Fibroblast of lung (primary cell): ENCODE results near the gene HTD2. TPM values are rescaled to one million over a fixed set of nuclear protein-coding genes. Genes with fewer than 3 reads are reported as not detected.

Source experiments
- DNase-seq, 2 donors: peaks; one replicate each; pipeline versions ENCODE4 v3.0.0 to v3.0.0-alpha.2; 2010; ENCODE audit warnings: low read depth in 2 of 2
- H2AFZ ChIP-seq: 2 replicates; pipeline ENCODE4 v1.5.1; 2012; ENCODE audit warnings: low read length, control low read depth, inconsistent platforms
- H3K27ac ChIP-seq: 2 replicates; pipeline ENCODE4 v1.5.1; 2011; ENCODE audit warnings: low read length, control low read depth; ENCODE audit not compliant: insufficient read depth
- H3K27me3 ChIP-seq: 2 replicates; pipeline ENCODE4 v1.5.1; 2011; ENCODE audit warnings: mild to moderate bottlenecking, low read length; ENCODE audit not compliant: control insufficient read depth, insufficient read depth
- H3K36me3 ChIP-seq: 2 replicates; pipeline ENCODE4 v1.5.1; 2011; ENCODE audit warnings: low read length; ENCODE audit not compliant: control insufficient read depth, insufficient read depth
- H3K4me1 ChIP-seq: 2 replicates; pipeline ENCODE4 v1.5.1; 2011; ENCODE audit warnings: low read length; ENCODE audit not compliant: control insufficient read depth, insufficient read depth; ENCODE audit errors: extremely low read depth
- H3K4me2 ChIP-seq: 2 replicates; pipeline ENCODE4 v1.5.1; 2011; ENCODE audit warnings: low read length, control low read depth; ENCODE audit not compliant: insufficient read depth; ENCODE audit errors: extremely low read depth
- H3K4me3 ChIP-seq, 4 experiments: fragments of 200-600 bp in 1 of 4; sonication (generic) in 1 of 4; replicated peaks in 1 of 4; 2 replicates each; pipeline ENCODE4 v1.5.1; 2011 to 2016; ENCODE audit warnings: low read length in 4 of 4, low read depth in 3 of 4, mild to moderate bottlenecking in 3 of 4, control low read depth in 2 of 4, inconsistent platforms in 1 of 4, mixed read lengths in 1 of 4; ENCODE audit not compliant: insufficient read depth in 1 of 4; ENCODE audit errors: control extremely low read depth in 1 of 4
- H3K79me2 ChIP-seq: 2 replicates; pipeline ENCODE4 v1.5.1; 2012; ENCODE audit warnings: mild to moderate bottlenecking, low read length, inconsistent platforms; ENCODE audit not compliant: control insufficient read depth, insufficient read depth
- H3K9ac ChIP-seq: 2 replicates; pipeline ENCODE4 v1.5.1; 2011; ENCODE audit warnings: mild to moderate bottlenecking, low read length, control low read depth; ENCODE audit not compliant: insufficient read depth
- H3K9me3 ChIP-seq: 2 replicates; pipeline ENCODE4 v1.5.1; 2012; ENCODE audit warnings: low read depth, low read length; ENCODE audit not compliant: control insufficient read depth, insufficient read depth
- H4K20me1 ChIP-seq: 2 replicates; pipeline ENCODE4 v1.5.1; 2011; ENCODE audit warnings: low read length; ENCODE audit not compliant: control insufficient read depth, insufficient read depth; ENCODE audit errors: extremely low read depth
- EZH2 ChIP-seq: IDR thresholded peaks from 2 replicates; pipeline ENCODE4 v1.5.1; 2012; ENCODE audit warnings: low read length, control low read depth, mild to moderate bottlenecking; ENCODE audit errors: missing control alignments
- polyA plus RNA-seq, 2 donors: library from polyadenylated mRNA; depleted of rRNA in 1 of 2; stranded (reverse) in 1 of 2; unstranded in 1 of 2; fragments of >200 nt; gene quantifications; 2 replicates each; pipeline ENCODE4 v1.2.1, GENCODE V29; 2011 to 2012; ENCODE audit warnings: missing spikeins in 1 of 2
- total RNA-seq: library from RNA; depleted of rRNA; stranded (reverse); fragments of >200 nt; gene quantifications from 2 replicates; pipeline ENCODE4 v1.2.1, GENCODE V29; 2014
- TF ChIP-seq, protein P1 (sequence below), 2 donors: IDR thresholded peaks in 1 of 2; conservative IDR thresholded peaks in 1 of 2; 1 replicate in 1 of 2; 2 replicates in 1 of 2; pipeline ENCODE4 v1.5.1; 2011 to 2012; ENCODE audit warnings: low read length in 2 of 2, control low read depth in 1 of 2, inconsistent platforms in 1 of 2, low read depth in 1 of 2, mild to moderate bottlenecking in 1 of 2

HTD2 gene
- total and polyA plus RNA-seq, 2 donors (not counting 1 experiment from before 2014, with no cell fraction given), result 8.6 to 8.9 TPM

DNA sequence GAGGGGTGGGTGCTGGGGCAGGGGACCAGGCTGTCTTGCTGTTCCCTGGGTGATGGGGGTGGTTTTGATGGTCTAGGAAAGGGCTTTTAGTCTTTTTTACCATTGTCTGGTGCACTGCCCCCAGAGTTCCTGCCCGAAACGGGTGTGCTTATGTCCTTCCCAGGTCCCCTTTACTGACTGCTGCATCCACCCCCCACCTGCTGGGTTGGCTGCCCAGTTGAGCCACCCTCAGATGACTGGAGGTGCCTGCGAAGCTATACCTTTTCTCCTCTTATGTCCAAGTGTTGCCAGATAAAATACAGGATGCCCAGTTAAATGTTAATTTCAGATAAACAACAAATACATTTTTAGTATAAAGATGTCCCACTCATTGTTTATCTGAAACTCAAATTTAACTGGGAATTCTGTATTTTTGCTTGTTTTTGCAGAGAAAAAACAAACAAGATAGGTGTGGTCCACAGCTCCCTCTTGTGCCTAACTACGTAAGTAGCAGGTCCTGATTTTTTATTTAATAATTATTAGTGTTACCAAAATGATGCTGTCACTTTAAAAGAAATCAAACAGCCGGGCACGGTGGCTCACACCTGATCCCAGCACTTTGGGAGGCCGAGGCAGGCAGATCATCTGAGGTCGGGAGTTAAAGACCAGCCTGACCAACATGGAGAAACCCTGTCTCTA lies 6.3 kb upstream of the HTD2 start:
- no peak overlapping the region for H2AFZ ChIP-seq
- no peak overlapping the region for H3K9ac ChIP-seq
- no peaks in the 10 kb centered on the region for H3K9me3 ChIP-seq
- H3K4me1 ChIP-seq, result no peaks in the 10 kb centered on the region
- TF ChIP-seq, protein P1, sequence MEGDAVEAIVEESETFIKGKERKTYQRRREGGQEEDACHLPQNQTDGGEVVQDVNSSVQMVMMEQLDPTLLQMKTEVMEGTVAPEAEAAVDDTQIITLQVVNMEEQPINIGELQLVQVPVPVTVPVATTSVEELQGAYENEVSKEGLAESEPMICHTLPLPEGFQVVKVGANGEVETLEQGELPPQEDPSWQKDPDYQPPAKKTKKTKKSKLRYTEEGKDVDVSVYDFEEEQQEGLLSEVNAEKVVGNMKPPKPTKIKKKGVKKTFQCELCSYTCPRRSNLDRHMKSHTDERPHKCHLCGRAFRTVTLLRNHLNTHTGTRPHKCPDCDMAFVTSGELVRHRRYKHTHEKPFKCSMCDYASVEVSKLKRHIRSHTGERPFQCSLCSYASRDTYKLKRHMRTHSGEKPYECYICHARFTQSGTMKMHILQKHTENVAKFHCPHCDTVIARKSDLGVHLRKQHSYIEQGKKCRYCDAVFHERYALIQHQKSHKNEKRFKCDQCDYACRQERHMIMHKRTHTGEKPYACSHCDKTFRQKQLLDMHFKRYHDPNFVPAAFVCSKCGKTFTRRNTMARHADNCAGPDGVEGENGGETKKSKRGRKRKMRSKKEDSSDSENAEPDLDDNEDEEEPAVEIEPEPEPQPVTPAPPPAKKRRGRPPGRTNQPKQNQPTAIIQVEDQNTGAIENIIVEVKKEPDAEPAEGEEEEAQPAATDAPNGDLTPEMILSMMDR (conservative IDR thresholded peaks at IDR 0.05 in 1 of 2, IDR thresholded peaks at IDR 0.05 in 1 of 2; ENCODE audit: low read depth in 1 of 2, low read length in 2 of 2), result peak; percentile 56 to 60
- TF ChIP-seq EZH2, result no peak
- H3K27ac ChIP-seq, result no peak overlapping the region
- H3K27me3 ChIP-seq, result no peaks in the 10 kb centered on the region
- H3K4me3 ChIP-seq, result no peak overlapping the region
- H3K79me2 ChIP-seq, result no peaks in the 10 kb centered on the region
- DNase-seq, result peak; percentile 38 to 83
- no peak overlapping the region for H3K4me2 ChIP-seq
- no peaks in the 10 kb centered on the region for H4K20me1 ChIP-seq
- H3K36me3 ChIP-seq, result no peaks in the 10 kb centered on the region

DNA sequence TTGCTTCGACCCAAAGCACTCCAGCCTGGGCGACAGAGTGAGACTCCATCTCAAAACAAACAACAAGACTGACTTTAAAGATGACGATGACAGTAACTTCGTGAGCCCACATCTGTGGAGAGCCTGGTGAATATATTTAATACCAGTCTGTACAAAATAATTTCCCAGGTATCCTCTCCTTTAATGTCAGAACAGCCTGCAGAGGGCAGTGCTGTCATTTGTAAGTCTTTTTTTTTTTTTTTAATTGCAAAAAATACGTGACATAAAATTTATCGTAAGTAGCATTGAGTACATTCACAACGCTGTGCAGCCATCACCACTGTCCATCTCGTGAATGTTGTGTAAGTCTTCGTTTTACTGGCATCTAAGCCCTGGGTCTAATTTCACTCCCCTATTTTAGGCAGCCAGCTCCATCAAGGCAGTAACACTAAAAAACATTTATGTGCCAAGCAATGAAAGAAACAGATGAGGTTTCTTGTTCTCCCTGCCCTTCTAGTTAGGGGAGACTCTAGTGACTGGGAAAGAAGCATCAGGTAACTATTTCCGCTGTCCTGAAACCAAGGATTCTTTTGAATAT lies 1.4 kb downstream of the HTD2 start:
- peak overlapping the region; percentile 67 for H3K4me2 ChIP-seq
- no peak overlapping the region for H2AFZ ChIP-seq
- H3K36me3 ChIP-seq, result peaks cover 8% of the 10 kb centered on the region
- H3K9me3 ChIP-seq, result no peaks in the 10 kb centered on the region
- H3K9ac ChIP-seq, result peak overlapping the region; percentile 100
- peaks cover 39% of the 10 kb centered on the region for H3K79me2 ChIP-seq
- H3K4me1 ChIP-seq, result peaks cover 6% of the 10 kb centered on the region
- peak overlapping the region; percentile 99 for H3K27ac ChIP-seq
- no peaks in the 10 kb centered on the region for H3K27me3 ChIP-seq
- DNase-seq, result peak; percentile 69 to 79
- TF ChIP-seq EZH2, result no peak
- TF ChIP-seq, protein P1 (conservative IDR thresholded peaks at IDR 0.05 in 1 of 2, IDR thresholded peaks at IDR 0.05 in 1 of 2; ENCODE audit: low read depth in 1 of 2, low read length in 2 of 2), result peak; percentile 42 to 53
- H4K20me1 ChIP-seq, result no peaks in the 10 kb centered on the region
- peak overlapping the region; percentile 78 to 99 (median 98) for H3K4me3 ChIP-seq

DNA sequence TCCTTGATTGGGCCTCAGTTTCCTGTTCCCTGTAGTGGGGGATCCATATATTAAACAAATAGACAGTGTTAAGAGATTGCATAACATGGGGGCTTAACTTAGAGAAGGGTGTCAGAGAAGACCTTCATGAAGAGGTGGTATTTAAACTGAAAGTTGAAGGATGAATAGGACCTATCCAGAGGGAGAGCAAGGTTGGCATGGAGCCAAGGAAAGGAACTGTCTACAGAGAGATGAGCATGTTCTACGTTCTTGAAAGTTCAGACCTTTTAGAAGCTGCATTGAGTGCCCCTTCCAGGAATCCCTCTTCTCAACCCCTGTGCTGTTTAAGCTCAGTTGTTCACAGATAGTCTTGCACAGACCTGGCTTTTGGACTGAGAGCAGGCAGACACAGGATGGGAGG lies 2.4 kb downstream of the HTD2 start:
- Histone ChIP-seq H3K4me2 (peak overlapping the region; percentile 67), H3K27ac (no peak overlapping the region), H3K9ac (no peak overlapping the region), H3K27me3 (no peaks in the 10 kb centered on the region), H3K4me1 (peaks cover 6% of the 10 kb centered on the region), H4K20me1 (no peaks in the 10 kb centered on the region), H3K4me3 (no peak overlapping the region), H3K9me3 (no peaks in the 10 kb centered on the region), H3K36me3 (peaks cover 10% of the 10 kb centered on the region), H2AFZ (no peak overlapping the region), H3K79me2 (peaks cover 39% of the 10 kb centered on the region)
- no peak for DNase-seq
- TF ChIP-seq EZH2, result no peak
- TF ChIP-seq, protein P1 (conservative IDR thresholded peaks at IDR 0.05 in 1 of 2, IDR thresholded peaks at IDR 0.05 in 1 of 2; ENCODE audit: low read depth in 1 of 2, low read length in 2 of 2), result no peak
